Stimulated activated effector memory CD8-positive, alpha-beta T cell treated with anti-CD3 and anti-CD28 coated beads, Interleukin-12 subunit alpha, Interleukin-12 subunit beta, amount 100 ng/mL, for 72 hours (primary cell): Measurements from ENCODE around the gene DUS2.

Source experiments
- ATAC-seq: fragments of 150-1000 bp; cut with Tn5 transposase; 2 replicates; pipeline ENCODE4 v1.10.0; 2021
- DNase-seq, 2 donors: peaks; one replicate each; pipeline ENCODE4 v3.0.0; 2021 to 2022; ENCODE audit warnings: low spot score in 2 of 2
- H3K27ac Mint-ChIP-seq: one replicate; pipeline ENCODE4 v1.8.0; 2022; ENCODE audit warnings: mild to moderate bottlenecking, mixed read lengths
- H3K36me3 Mint-ChIP-seq: one replicate; pipeline ENCODE4 v1.8.0; 2022; ENCODE audit warnings: mild to moderate bottlenecking, mixed read lengths
- H3K4me1 Mint-ChIP-seq: one replicate; pipeline ENCODE4 v1.8.0; 2022; ENCODE audit warnings: mixed read lengths
- H3K4me3 Mint-ChIP-seq: one replicate; pipeline ENCODE4 v1.8.0; 2022; ENCODE audit warnings: mild to moderate bottlenecking, mixed read lengths
- H3K9me3 Mint-ChIP-seq: one replicate; pipeline ENCODE4 v1.8.0; 2022; ENCODE audit warnings: mixed read lengths

The DUS2 gene

DNA sequence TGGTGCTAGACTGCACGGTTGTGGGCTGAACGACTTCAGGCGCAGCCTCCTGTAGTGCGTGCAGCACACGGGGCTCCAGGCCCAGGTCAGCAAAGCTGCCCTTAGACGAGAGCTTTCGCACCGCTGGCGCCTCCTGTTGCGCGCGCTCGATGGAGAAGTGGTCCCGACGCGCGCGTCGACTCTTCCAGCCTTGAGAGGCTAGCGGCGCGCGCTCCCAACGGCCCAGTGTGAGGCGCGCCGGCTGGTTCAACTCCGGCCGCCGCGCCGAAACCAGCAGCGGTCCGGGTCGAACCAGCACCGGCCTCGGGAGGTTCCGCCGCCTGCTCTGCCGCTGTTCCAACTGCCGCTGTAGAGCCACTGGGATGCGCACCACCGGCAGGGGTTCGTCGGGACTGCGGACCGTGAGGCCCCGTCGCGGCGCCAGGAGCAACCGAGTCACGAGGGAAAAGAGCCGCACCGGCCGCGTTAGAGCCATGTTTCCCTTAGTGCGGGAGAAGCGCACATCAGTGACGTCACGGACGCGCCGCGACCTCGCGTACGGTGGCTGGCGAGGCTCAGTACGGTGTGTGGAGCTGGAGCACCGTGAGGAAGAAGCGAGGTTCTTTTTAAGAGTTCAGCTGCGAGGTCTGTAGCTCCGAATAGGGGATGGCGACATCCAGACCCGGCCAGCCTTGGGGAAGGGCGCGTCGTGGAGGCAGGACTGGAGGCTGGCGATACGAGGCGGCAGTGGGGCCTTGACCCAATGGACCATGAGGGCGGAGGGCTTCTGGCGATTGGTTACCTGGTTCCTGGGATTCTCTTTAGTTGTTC lies at the start of gene DUS2, which contains the start of gene DDX28:
TSS of gene DUS2 (plus strand) at position 557 of the 810 bp plus-strand sequence. CDS start 14,740 bp downstream, outside the sequence.
TSS of gene DDX28 (minus strand) at position 505 of the 810 bp plus-strand sequence. CDS start at position 475, 30 bp downstream.
- Mint-ChIP-seq H3K4me3 (peak within 1 kb of the TSS; percentile 94), H3K27ac (peak within 1 kb of the TSS; percentile 98), H3K4me1 (peaks cover 33% of the 10 kb centered on the region), H3K36me3 (peaks cover 53% of the 10 kb centered on the region), H3K9me3 (no peaks in the 10 kb centered on the region)
- DNase-seq (peak; percentile 95 to 97), ATAC-seq (peak; percentile 98)

DNA sequence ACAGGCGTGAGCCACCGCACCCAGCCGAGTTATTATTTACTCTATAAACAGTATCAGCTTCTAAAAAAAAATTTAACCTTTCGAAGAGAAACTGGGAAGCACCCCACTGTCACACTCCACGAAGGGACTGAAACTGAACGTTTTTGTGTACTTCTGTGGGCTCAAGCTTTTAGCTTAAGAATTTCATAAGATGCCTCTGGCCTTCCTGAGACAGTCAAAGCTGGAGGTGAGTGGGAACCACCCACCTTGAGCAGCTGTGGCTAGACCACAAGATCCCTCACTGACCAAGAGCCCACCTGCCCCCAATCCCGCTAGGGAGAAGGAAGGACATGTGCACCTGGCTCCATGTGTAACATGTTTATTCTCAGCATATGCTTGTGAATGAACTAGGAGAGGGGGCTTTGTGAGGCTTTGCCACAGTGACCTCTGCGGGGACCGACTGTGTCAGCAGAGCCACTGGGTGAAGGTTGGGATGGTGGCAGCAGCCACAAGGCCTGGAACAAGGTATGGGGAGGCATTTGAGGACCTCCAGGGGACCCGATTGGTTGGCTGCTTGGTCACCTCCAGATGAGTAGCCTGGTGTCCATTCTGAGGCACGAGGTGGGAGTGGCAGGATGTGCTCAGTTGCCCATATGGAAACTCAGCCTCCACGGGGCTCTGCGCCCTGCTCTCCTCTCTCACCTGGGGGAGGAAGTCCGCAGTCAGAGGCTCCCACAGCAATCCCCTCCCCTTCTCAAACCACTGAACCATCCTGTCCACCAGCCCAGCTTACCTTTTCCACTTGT lies 47.6 kb upstream of the DUS2 start:
- ATAC-seq, result no peak
- DNase-seq, result no peak
- no peaks in the 10 kb centered on the region for H3K36me3 Mint-ChIP-seq
- peaks cover 7% of the 10 kb centered on the region for H3K4me1 Mint-ChIP-seq
- H3K4me3 Mint-ChIP-seq, result no peak overlapping the region
- peak overlapping the region; percentile 48 for H3K27ac Mint-ChIP-seq
- H3K9me3 Mint-ChIP-seq, result no peaks in the 10 kb centered on the region

DNA sequence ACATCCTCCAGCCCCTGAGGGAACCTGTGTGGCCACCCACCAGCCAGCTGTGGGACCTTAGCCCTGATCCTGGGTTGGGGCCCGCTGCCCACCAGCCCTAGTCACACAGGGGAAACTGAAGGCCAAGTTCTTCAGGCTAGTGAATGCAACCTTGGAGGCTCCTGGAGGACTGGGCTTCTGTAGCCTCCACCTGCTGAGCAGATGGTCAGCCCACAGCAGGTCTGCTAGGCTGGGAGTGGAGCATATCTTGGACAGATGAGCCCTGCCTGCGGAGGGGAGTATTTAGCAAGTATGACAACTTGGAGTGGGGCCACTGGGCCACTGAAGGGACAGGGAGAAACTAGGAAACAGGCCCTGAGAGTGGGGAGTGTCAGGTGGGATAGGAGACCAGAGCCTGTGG lies 46.9 kb upstream of the DUS2 start:
- Mint-ChIP-seq H3K9me3 (no peaks in the 10 kb centered on the region), H3K27ac (peak overlapping the region; percentile 48), H3K4me3 (no peak overlapping the region), H3K36me3 (no peaks in the 10 kb centered on the region), H3K4me1 (peaks cover 7% of the 10 kb centered on the region)
- no peak for ATAC-seq
- no peak for DNase-seq

DNA sequence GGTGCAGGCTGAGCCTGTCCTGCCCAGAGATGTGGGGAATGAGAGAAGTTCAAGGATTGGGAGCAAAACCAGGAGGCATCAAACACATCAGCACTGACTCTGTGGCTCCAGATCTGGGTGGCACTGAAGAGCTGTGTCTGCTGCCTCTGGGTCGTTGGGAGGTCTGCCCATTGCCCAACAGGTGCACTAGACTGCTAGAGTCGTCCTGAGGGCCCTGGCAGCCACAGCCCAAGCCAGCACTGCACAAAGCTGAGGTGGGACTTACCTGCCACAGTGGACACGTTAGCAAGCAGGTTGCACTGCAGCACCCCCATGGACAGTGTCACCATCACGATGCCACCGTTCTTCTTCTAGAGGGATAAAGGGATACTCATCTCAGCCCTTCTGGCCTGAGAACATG lies 46.1 kb upstream of the DUS2 start:
- Mint-ChIP-seq H3K4me3 (no peak overlapping the region), H3K4me1 (peaks cover 7% of the 10 kb centered on the region), H3K27ac (no peak overlapping the region), H3K36me3 (no peaks in the 10 kb centered on the region), H3K9me3 (no peaks in the 10 kb centered on the region)
- no peak for DNase-seq
- ATAC-seq, result peak; percentile 12

DNA sequence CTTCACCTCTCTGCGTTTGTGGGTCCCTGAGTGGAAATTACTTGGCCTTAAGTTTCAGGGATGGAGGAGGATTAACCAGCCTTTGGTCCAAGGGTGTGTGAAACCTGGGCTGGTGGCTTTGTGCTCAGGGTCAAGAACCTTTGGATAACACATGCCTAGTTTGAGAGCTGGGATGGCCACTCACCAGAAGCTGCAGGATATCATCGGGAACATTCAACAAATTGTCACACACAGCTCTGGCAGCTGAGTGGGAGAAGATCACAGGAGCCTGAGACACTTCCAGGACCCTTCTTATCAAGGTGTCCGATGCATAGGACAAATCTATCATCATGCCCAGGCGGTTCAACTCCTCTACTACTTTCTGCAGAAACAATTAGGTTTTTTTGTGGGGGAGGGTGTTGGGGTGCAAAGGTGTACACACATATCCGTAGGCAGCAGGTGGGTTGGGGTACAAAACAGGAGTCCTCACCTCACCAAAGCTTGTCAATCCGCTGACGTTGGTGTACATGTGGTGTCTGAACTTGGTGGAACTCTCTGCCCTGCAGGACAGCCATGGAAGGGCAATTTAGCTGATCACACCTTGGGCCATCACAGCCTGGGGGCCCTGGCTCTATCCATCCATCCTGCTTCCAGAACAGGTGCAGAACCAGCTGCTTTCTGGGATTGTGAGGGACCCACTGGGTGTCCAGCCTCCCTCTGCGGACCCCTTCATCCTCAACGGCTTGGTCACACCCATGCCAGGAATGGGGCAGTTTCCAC lies 45.4 kb upstream of the DUS2 start:
- no peak overlapping the region for H3K4me3 Mint-ChIP-seq
- no peak overlapping the region for H3K27ac Mint-ChIP-seq

DNA sequence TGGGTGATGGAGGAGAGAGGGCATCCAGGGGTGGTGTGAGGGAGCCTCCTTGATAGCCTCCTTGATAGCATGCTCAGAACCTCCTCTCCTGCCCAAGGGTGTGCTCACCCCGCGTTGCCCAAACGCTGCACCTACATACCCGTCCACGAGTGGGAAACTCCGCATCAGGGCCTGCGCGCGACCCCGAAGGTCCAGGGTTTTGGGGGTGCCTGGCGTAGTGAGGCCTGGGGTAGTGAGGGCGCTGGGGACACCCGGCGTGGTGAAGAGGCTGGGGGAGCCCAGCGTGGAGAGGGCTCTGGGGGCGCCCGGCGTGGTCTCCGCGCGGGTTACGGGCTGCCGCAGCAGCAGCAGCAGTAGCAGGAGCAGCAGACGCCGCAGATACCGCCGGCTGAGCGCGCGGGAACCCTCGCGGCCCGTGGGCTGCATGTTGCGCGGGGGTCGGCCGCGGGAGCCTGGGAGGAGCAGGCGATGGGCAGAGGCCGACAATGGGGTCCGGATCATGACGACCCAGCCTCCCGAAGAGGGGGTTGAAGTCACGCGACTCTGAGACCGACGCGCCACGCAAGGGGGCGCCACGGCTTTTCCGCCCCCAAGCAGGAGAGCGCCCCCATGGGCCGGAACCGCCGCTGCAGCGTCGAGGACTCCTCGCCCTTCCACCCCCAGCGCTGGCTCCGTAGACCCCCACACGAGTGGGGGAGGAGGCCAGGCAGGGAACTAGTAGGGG lies 43.0 kb upstream of the DUS2 start, which contains the start of gene DPEP3:
TSS of gene DPEP3 (minus strand) at position 545 of the 724 bp plus-strand sequence. CDS start at position 426, 119 bp downstream.
- Mint-ChIP-seq H3K27ac (no peak within 1 kb of the TSS), H3K4me3 (no peak within 1 kb of the TSS), H3K4me1 (peaks cover 20% of the 10 kb centered on the region), H3K36me3 (no peaks in the 10 kb centered on the region), H3K9me3 (no peaks in the 10 kb centered on the region)
- ATAC-seq (no peak), DNase-seq (no peak)

More for the DNA sequence above, 45.4 kb upstream of the DUS2 start:
- H3K4me1 Mint-ChIP-seq, result peaks cover 7% of the 10 kb centered on the region
- no peaks in the 10 kb centered on the region for H3K36me3 Mint-ChIP-seq
- no peak for DNase-seq
- no peaks in the 10 kb centered on the region for H3K9me3 Mint-ChIP-seq
- no peak for ATAC-seq

DNA sequence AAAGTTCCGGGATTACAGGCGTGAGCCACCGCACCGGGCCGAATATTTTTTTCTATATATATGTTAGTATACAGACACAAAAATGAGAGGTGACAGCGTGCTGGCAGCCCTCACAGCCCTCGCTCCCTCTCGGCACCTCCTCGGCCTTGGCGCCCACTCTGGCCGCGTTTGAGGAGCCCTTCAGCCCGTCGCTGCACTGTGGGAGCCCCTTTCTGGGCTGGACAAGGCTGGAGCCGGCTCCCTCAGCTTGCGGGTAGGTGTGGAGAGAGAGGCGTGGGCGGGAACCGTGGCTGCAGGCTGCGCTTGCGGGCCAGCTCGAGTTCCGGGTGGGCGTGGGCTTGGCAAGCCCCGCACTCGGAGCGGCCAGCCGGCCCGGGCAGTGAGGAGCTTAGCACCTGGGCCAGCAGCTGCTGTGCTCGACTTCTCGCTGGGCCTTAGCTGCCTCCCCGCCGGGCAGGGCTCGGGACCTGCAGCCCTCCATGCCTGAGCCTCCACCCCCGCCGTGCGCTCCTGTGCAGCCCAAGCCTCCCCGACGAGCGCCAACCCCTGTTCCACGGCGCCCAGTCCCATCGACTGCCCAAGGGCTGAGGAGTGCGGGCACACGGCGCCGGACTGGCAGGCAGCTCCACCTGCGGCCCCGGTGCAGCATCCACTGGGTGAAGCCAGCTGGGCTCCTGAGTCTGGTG lies 40.9 kb upstream of the DUS2 start:
- ATAC-seq (no peak), DNase-seq (no peak)
- no peak overlapping the region for H3K27ac Mint-ChIP-seq
- no peak overlapping the region for H3K4me3 Mint-ChIP-seq
- peaks cover 13% of the 10 kb centered on the region for H3K4me1 Mint-ChIP-seq
- no peaks in the 10 kb centered on the region for H3K9me3 Mint-ChIP-seq
- no peaks in the 10 kb centered on the region for H3K36me3 Mint-ChIP-seq

DNA sequence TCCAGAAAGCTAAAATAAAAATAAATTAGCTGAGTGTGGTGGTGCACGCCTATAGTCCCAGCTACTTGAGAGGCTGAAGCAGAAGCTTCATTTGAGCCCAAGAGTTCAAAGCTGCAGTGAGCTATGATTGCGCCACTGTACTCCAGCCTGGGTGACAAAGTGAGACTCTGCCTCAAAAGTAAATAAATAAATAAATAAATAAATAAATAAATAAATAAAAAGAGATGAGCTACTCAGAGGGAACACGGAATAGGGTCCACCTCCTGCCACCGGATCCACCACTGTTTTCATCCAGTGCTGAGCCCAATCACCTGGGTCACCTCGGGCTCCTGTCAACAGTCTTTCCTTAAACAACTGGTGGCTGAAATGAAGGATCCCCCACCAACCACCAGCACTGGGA lies 36.1 kb upstream of the DUS2 start:
- Mint-ChIP-seq H3K4me3 (no peak overlapping the region), H3K36me3 (no peaks in the 10 kb centered on the region), H3K27ac (no peak overlapping the region), H3K4me1 (peaks cover 18% of the 10 kb centered on the region), H3K9me3 (no peaks in the 10 kb centered on the region)
- no peak for ATAC-seq
- no peak for DNase-seq

DNA sequence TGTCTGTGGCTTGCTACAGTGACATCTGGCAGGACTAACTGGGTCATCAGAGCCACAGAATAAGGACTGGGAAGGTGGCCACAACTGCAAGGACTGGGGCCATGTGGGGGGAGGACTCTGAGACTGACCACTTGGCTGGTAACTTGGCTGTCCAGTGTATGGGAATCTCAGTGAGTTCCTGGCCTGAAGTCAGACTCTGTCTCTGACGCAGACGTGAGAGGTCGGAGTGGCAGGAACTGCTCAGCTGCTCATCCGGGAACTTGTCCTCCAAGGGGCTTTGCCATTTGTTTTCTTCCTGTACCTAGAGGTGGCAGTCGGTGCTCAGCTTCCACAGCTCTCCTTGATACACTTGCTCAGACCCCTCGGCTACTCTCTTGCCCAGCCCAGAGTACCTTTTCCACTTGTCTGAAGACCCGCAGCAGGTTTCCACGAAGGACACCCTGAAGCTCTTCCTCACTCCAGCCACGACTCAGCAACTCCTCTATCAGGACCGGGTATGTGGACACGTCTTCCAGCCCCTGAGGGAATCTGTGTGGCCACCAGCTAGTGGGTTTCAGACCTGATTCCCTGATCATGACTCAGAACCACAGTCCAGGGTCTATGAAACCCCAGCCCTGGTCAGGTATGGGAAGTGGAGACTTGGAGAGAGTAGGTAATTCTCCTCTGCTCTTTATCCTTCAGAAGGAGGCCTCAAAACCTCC lies 35.5 kb upstream of the DUS2 start:
- no peak for ATAC-seq
- DNase-seq, result no peak
- H3K27ac Mint-ChIP-seq, result peak overlapping the region; percentile 82
- H3K36me3 Mint-ChIP-seq, result no peaks in the 10 kb centered on the region
- peaks cover 22% of the 10 kb centered on the region for H3K4me1 Mint-ChIP-seq
- H3K4me3 Mint-ChIP-seq, result no peak overlapping the region
- no peaks in the 10 kb centered on the region for H3K9me3 Mint-ChIP-seq

DNA sequence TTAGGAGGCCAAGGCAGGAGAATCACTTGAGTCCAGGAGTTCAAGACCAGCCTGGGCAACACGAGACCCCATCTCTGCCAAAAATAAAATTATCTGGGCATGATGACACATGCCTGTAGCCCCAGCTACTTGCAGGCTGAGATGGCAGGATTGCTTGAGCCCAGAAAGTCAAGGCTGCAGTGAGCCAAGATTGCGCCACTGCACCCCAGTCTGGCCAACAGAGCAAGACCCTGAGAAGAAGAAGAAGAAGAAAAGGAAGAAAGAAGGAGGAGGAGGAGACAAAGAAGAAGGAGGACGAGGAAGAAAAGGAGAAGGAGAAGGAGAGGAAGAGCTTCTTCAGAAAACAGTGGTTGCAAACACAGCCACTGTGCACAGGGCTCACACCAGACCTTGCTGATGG lies 34.4 kb upstream of the DUS2 start:
- Mint-ChIP-seq H3K9me3 (no peaks in the 10 kb centered on the region), H3K27ac (peak overlapping the region; percentile 82), H3K4me3 (no peak overlapping the region), H3K36me3 (no peaks in the 10 kb centered on the region), H3K4me1 (peaks cover 25% of the 10 kb centered on the region)
- DNase-seq (no peak), ATAC-seq (no peak)

DNA sequence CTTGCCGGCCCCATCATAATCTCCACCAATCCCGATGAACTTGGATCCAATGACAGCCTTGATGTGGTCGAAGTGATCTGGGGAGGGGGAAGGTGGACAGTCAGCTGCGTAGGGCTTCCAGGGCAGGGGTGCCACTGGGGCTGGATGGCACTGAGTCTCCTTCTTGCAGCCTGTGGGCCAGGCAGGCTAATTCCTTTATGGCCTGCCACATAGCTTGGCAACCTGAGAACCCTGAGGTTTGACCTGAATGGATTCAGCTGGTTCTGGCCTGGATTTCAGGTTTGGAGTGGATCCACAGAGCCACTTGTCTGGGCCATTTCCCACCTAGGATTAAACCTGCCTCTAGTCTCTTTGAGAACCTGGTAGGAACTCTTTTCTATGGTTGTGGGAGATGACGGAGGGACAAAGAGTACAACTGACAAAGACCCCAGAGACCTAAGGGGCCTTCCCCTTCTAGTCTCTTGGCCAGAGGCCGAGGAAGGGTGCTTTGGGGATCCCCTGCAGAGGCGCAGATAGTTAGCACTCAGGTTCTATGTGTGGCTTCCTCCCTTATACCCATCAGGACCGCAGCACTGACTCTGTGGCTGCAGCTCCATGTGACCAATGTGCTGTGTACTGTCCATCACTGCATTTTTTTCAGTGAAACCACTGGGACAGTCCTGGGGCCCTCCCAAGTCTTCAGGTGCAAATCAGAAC lies 33.6 kb upstream of the DUS2 start:
- no peak for ATAC-seq
- DNase-seq, result no peak
- Mint-ChIP-seq H3K4me3 (no peak overlapping the region), H3K36me3 (no peaks in the 10 kb centered on the region), H3K4me1 (peaks cover 27% of the 10 kb centered on the region), H3K9me3 (no peaks in the 10 kb centered on the region), H3K27ac (peak overlapping the region; percentile 73)

DNA sequence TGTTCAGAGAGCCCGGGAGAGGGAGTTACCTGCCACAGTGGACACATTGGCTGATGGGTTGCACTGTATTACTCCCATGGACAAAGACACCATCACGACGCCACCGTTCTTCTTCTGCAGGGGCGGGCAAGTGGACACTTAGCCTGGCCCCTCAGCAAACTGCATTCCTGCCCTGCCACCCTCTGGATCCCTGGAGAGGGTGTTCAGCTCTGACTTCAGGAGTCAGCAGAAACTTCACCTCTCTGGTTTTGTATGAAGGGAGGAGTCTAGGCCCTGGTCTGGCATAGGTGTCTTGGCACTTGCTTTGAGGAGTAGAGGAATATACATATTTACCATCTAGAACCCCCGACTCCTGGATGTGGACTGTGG lies 33.1 kb upstream of the DUS2 start:
- ATAC-seq (no peak), DNase-seq (no peak)
- peak overlapping the region; percentile 73 for H3K27ac Mint-ChIP-seq
- H3K4me3 Mint-ChIP-seq, result no peak overlapping the region
- no peaks in the 10 kb centered on the region for H3K9me3 Mint-ChIP-seq
- H3K36me3 Mint-ChIP-seq, result no peaks in the 10 kb centered on the region
- peaks cover 24% of the 10 kb centered on the region for H3K4me1 Mint-ChIP-seq

DNA sequence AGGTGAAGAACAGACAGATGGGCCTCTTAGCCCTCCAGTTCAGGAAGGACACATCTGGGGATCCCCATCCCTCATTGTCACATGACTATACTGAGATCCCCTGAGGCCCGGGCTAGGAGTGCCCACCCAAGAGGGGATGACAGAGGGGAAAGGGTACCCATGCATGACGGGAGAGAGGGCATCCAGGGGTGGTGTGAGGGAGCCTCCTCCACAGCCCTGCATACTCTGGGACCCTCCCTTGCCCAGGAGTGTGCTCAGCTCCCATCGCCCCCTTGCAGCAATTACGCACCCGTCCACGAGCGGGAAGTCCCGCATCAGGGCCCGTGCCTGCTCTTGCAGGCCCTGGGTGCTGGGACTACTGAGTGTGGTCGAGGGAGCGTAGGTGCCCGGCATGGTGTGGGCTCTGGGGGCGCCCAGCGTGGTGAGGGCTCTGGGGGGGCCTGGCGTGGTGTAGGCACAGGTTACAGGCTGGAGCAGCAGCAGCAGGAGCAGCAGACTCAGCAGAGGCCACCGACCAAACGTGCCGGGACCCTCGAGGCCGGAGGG lies 30.4 kb upstream of the DUS2 start:
- ATAC-seq, result no peak
- H3K4me1 Mint-ChIP-seq, result peaks cover 33% of the 10 kb centered on the region
- no peaks in the 10 kb centered on the region for H3K36me3 Mint-ChIP-seq
- peak in 1 of 2 donors; percentile 59 for DNase-seq
- H3K4me3 Mint-ChIP-seq, result peak overlapping the region; percentile 69
- H3K27ac Mint-ChIP-seq, result peak overlapping the region; percentile 89
- H3K9me3 Mint-ChIP-seq, result no peaks in the 10 kb centered on the region
